Skeletal muscle tissue (tissue), 4 donors: Measurements from ENCODE around the gene NDUFB7. TPM values are rescaled to one million over a fixed set of nuclear protein-coding genes. Genes with fewer than 3 reads are reported as not detected.
"Not testable (repeated sequence)": the region's sequence is repeated elsewhere in the genome, so short reads cannot be mapped to it uniquely, and the experiment has no call there.

Experiments
- H3K27ac ChIP-seq: one replicate; pipeline ENCODE4 v1.7.0; 2013; ENCODE audit warnings: mild to moderate bottlenecking, low read depth, low read length, inconsistent platforms
- H3K27me3 ChIP-seq, 3 donors: one replicate each; pipeline ENCODE4 v1.7.0; 2013; ENCODE audit warnings: low read length in 3 of 3; ENCODE audit not compliant: control insufficient read depth in 3 of 3, insufficient read depth in 3 of 3
- H3K36me3 ChIP-seq, 3 donors: one replicate each; pipeline ENCODE4 v1.7.0; 2013; ENCODE audit warnings: low read length in 3 of 3; ENCODE audit not compliant: control insufficient read depth in 3 of 3, insufficient read depth in 3 of 3
- H3K4me1 ChIP-seq, 3 donors: one replicate each; pipeline ENCODE4 v1.7.0; 2013; ENCODE audit warnings: low read length in 3 of 3, mild to moderate bottlenecking in 3 of 3; ENCODE audit not compliant: control insufficient read depth in 3 of 3, insufficient read depth in 3 of 3
- H3K4me3 ChIP-seq, 3 donors: one replicate each; pipeline ENCODE4 v1.7.0; 2013; ENCODE audit warnings: low read length in 3 of 3
- H3K9ac ChIP-seq, 3 donors: one replicate each; pipeline ENCODE4 v1.7.0; 2013; ENCODE audit warnings: low read length in 3 of 3, mild to moderate bottlenecking in 3 of 3, moderate library complexity in 2 of 3, low read depth in 1 of 3
- H3K9me3 ChIP-seq, 3 donors: one replicate each; pipeline ENCODE4 v1.7.0; 2013; ENCODE audit warnings: low read length in 3 of 3; ENCODE audit not compliant: control insufficient read depth in 3 of 3
- total RNA-seq: library from RNA; depleted of rRNA; stranded (reverse); fragments of >200 nt; gene quantifications from one replicate; pipeline ENCODE4 v1.2.3, GENCODE V29; 2014
- donor health status: Osteomylitis.

Gene NDUFB7
- total RNA-seq, 1 donor from 2014 or later: 525 TPM

- Histone ChIP-seq H3K9ac (no peak overlapping the region), H3K9me3 (peaks cover 0 to 4% (median 3%) of the 10 kb centered on the region in 3 donors)
Observed at GRCh38 chr19:14603990-14604387, 32.1 kb upstream of the NDUFB7 start.

GRCh38 chr19:14599548-14600147 is 27.8 kb upstream of the NDUFB7 start:
- no peak overlapping the region for H3K4me3 ChIP-seq
- no peak overlapping the region for H3K27ac ChIP-seq
- H3K9ac ChIP-seq: no peak overlapping the region
- H3K9me3 ChIP-seq: peaks cover 0 to 7% (median 3%) of the 10 kb centered on the region in 3 donors
- no peaks in the 10 kb centered on the region for H3K36me3 ChIP-seq
- no peaks in the 10 kb centered on the region for H3K4me1 ChIP-seq
- peaks cover 0 to 3% (median 0%) of the 10 kb centered on the region in 3 donors for H3K27me3 ChIP-seq

More at GRCh38 chr19:14603990-14604387, 32.1 kb upstream of the NDUFB7 start:
- Histone ChIP-seq H3K4me1 (no peaks in the 10 kb centered on the region), H3K27me3 (peaks cover 0 to 3% (median 0%) of the 10 kb centered on the region in 3 donors), H3K27ac (no peak overlapping the region), H3K4me3 (no peak overlapping the region), H3K36me3 (no peaks in the 10 kb centered on the region)

DNA sequence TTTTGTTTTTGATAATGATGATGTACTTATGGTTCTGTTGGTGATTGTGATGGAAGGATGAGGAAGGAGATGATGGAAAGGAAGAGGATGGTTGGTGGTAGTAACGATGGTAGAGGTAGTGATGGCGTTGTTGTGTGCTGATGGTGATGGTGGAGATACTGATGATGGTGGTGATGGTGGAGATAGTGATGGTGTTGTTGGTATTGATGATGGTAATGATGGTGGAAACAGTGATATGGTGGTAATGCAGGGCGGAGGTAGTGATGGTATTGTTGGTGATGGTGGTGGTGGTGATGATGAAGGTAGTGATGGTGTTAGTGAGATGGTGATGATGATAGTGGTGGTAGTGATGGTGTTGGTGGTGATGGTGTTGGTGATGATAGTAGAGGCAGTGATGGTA is 23.7 kb upstream of the NDUFB7 start:
- Histone ChIP-seq H3K4me1 (no peaks in the 10 kb centered on the region), H3K27me3 (peaks cover 0 to 3% (median 0%) of the 10 kb centered on the region in 3 donors)

GRCh38 chr19:14589433-14589832 is 17.6 kb upstream of the NDUFB7 start:
- not testable (repeated sequence) for H3K9me3 ChIP-seq, H3K9ac ChIP-seq, H3K4me3 ChIP-seq, H3K36me3 ChIP-seq, H3K4me1 ChIP-seq, H3K27me3 ChIP-seq, H3K27ac ChIP-seq

More for the DNA sequence above, 23.7 kb upstream of the NDUFB7 start:
- H3K9me3 ChIP-seq: peaks cover 0 to 4% (median 0%) of the 10 kb centered on the region in 3 donors
- H3K9ac ChIP-seq: no peak overlapping the region
- no peaks in the 10 kb centered on the region for H3K36me3 ChIP-seq
- no peak overlapping the region for H3K4me3 ChIP-seq
- no peak overlapping the region for H3K27ac ChIP-seq

- not testable (repeated sequence) for H3K27me3 ChIP-seq, H3K4me3 ChIP-seq, H3K9ac ChIP-seq, H3K27ac ChIP-seq, H3K4me1 ChIP-seq, H3K9me3 ChIP-seq, H3K36me3 ChIP-seq
Observed at GRCh38 chr19:14585187-14585586, 13.3 kb upstream of the NDUFB7 start.

GRCh38 chr19:14584372-14584771 is 12.5 kb upstream of the NDUFB7 start:
- not testable (repeated sequence) for H3K4me3 ChIP-seq, H3K27ac ChIP-seq, H3K36me3 ChIP-seq, H3K4me1 ChIP-seq, H3K9me3 ChIP-seq, H3K27me3 ChIP-seq, H3K9ac ChIP-seq

DNA sequence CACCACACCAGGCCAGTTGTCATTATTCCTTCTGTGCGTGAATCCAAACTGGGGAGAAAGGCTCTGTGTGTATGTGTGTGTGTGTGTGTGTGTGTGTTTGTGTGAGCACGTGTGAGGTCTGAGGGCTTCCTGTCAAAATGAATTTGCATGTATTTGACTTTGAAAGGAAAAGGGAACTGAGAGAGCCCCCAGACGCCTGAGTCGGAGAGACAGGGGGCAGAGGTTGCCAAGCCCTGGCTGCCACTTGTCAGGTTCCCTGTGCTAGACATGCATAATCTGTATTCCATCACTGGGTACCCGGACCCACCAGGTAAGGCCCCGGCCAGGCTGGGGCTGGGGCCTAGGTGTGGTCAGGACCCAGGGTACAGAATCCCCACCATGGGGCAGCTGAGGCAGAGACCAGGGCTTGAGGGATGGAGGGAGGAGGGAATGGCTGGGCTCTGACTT is 11.1 kb upstream of the NDUFB7 start, which contains the start of gene CLEC17A:
Gene CLEC17A (plus strand): TSS at position 191 of the 447 bp plus-strand sequence. CDS start 77 bp downstream, at position 268.
- no peak within 1 kb of the TSS for H3K4me3 ChIP-seq

GRCh38 chr19:14580623-14581237 is 8.9 kb upstream of the NDUFB7 start:
- Histone ChIP-seq H3K27ac (no peak overlapping the region), H3K4me1 (no peaks in the 10 kb centered on the region), H3K9ac (no peak overlapping the region), H3K36me3 (no peaks in the 10 kb centered on the region), H3K27me3 (no peaks in the 10 kb centered on the region), H3K9me3 (no peaks in the 10 kb centered on the region), H3K4me3 (no peak overlapping the region)

More for the DNA sequence above, 11.1 kb upstream of the NDUFB7 start, which contains the start of gene CLEC17A:
- Histone ChIP-seq H3K4me1 (no peaks in the 10 kb centered on the region), H3K9ac (no peak within 1 kb of the TSS), H3K9me3 (no peaks in the 10 kb centered on the region), H3K36me3 (no peaks in the 10 kb centered on the region), H3K27ac (no peak within 1 kb of the TSS), H3K27me3 (no peaks in the 10 kb centered on the region)

GRCh38 chr19:14577885-14578427 is 6.1 kb upstream of the NDUFB7 start:
- Histone ChIP-seq H3K36me3 (no peaks in the 10 kb centered on the region), H3K9ac (no peak overlapping the region), H3K4me1 (peaks cover 0 to 3% (median 3%) of the 10 kb centered on the region in 3 donors), H3K27ac (no peak overlapping the region), H3K4me3 (no peak overlapping the region), H3K9me3 (no peaks in the 10 kb centered on the region), H3K27me3 (no peaks in the 10 kb centered on the region)

DNA sequence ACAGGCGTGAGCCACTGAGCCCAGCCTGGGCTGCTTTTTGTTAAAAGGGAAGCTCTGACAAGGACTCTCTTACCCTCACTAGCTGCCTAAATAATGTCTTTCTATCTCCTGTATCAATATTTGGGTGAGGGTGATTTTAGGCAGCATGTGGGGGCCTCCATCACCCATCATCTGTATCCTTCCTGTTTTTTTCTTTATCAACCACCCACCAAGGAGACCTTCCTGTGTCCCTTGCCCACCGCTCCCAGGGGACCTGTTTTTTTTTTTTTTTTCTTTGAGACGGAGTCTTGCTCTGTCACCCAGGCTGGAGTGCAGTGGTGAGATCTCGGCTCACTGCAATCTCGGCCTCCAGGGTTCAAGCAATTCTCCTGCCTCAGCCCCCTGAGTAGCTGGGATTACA is 5.4 kb upstream of the NDUFB7 start:
- no peak overlapping the region for H3K4me3 ChIP-seq
- H3K9me3 ChIP-seq: no peaks in the 10 kb centered on the region
- no peaks in the 10 kb centered on the region for H3K27me3 ChIP-seq
- H3K4me1 ChIP-seq: peaks cover 0 to 3% (median 3%) of the 10 kb centered on the region in 3 donors
- no peaks in the 10 kb centered on the region for H3K36me3 ChIP-seq
- H3K9ac ChIP-seq: no peak overlapping the region
- H3K27ac ChIP-seq: no peak overlapping the region
